ENCODE measurements around the gene VPS54.

- TF ChIP-seq CTCF (IDR thresholded peaks at IDR 0.05) (no peak), POLR2A (IDR thresholded peaks at IDR 0.05; ENCODE audit: low read depth) (no peak), EP300 (IDR thresholded peaks at IDR 0.05) (no peak), POLR2AphosphoS5 (IDR thresholded peaks at IDR 0.05) (no peak)
These were observed 44.7 kb upstream of the VPS54 start for GRCh38 chr2:64063924-64064331.

Data from esophagus muscularis mucosa (tissue), 4 donors.